MM.1S (cell line): ENCODE measurements around the gene GRIK3.

ENCODE experiments used
- DNase-seq: peaks from one replicate; pipeline ENCODE4 v3.0.0-alpha.2; 2015
- H2AFZ ChIP-seq: fragments of 300-600 bp; sonication (generic); 2 replicates; pipeline ENCODE4 v1.6.0; 2016; ENCODE audit warnings: antibody characterized with exemption, low read length
- H3F3A ChIP-seq: fragments of 300-600 bp; sonication (generic); 2 replicates; pipeline ENCODE4 v1.6.1; 2016; ENCODE audit warnings: mild to moderate bottlenecking, antibody characterized with exemption, low read length, moderate library complexity, mixed read lengths; ENCODE audit not compliant: insufficient read depth
- H3K27ac ChIP-seq: fragments of 300-600 bp; sonication (generic); 2 replicates; pipeline ENCODE4 v1.5.1; 2016; ENCODE audit warnings: mild to moderate bottlenecking, low read length
- H3K27me3 ChIP-seq: fragments of 300-600 bp; sonication (generic); replicated peaks from 2 replicates; pipeline ENCODE4 v1.6.0; 2016; ENCODE audit warnings: low read length; ENCODE audit not compliant: insufficient read depth
- H3K36me3 ChIP-seq: fragments of 300-600 bp; sonication (generic); replicated peaks from 2 replicates; pipeline ENCODE4 v1.6.1; 2016; ENCODE audit warnings: mild to moderate bottlenecking, low read length, mixed read lengths; ENCODE audit not compliant: insufficient read depth
- H3K4me1 ChIP-seq: fragments of 300-600 bp; sonication (generic); 2 replicates; pipeline ENCODE4 v1.6.1; 2016; ENCODE audit warnings: low read length, mixed read lengths
- H3K4me2 ChIP-seq: fragments of 300-600 bp; sonication (generic); 2 replicates; pipeline ENCODE4 v1.6.0; 2016; ENCODE audit warnings: low read depth, low read length
- H3K4me3 ChIP-seq: fragments of 300-600 bp; sonication (generic); 2 replicates; pipeline ENCODE4 v1.5.1; 2016; ENCODE audit warnings: low read length, mixed read lengths
- H3K79me2 ChIP-seq: fragments of 300-600 bp; sonication (generic); 2 replicates; pipeline ENCODE4 v1.6.1; 2016; ENCODE audit warnings: mixed run types, low read length, mixed read lengths
- H3K9ac ChIP-seq: fragments of 300-600 bp; sonication (generic); 2 replicates; pipeline ENCODE4 v1.6.1; 2016; ENCODE audit warnings: low read length, mixed read lengths
- H3K9me2 ChIP-seq: fragments of 300-600 bp; sonication (generic); replicated peaks from 2 replicates; pipeline ENCODE4 v1.6.1; 2016; ENCODE audit warnings: mild to moderate bottlenecking, low read length, mixed read lengths; ENCODE audit not compliant: insufficient read depth
- H3K9me3 ChIP-seq: fragments of 300-600 bp; sonication (generic); replicated peaks from 2 replicates; pipeline ENCODE4 v1.6.1; 2016; ENCODE audit warnings: mild to moderate bottlenecking, low read length, mixed read lengths; ENCODE audit not compliant: insufficient read depth
- H4K20me1 ChIP-seq: fragments of 300-600 bp; sonication (generic); 2 replicates; pipeline ENCODE4 v1.6.1; 2016; ENCODE audit warnings: mild to moderate bottlenecking, low read length, moderate library complexity, mixed read lengths; ENCODE audit not compliant: insufficient read depth
- CTCF ChIP-seq: fragments of 300-600 bp; sonication (generic); IDR thresholded peaks from 2 replicates; pipeline ENCODE4 v1.5.1; 2016; ENCODE audit warnings: antibody characterized with exemption, low read length, mixed read lengths
- EZH2 ChIP-seq: fragments of 300-600 bp; sonication (generic); optimal IDR thresholded peaks from 2 replicates; pipeline ENCODE3; 2017; ENCODE audit warnings: low read depth, mild to moderate bottlenecking, antibody characterized with exemption, low read length, mixed read lengths
- EZH2phosphoT487 ChIP-seq: fragments of 300-600 bp; sonication (generic); IDR thresholded peaks from 2 replicates; pipeline ENCODE4 v1.6.1; 2018; ENCODE audit warnings: antibody characterized with exemption, low read length

Gene GRIK3

DNA sequence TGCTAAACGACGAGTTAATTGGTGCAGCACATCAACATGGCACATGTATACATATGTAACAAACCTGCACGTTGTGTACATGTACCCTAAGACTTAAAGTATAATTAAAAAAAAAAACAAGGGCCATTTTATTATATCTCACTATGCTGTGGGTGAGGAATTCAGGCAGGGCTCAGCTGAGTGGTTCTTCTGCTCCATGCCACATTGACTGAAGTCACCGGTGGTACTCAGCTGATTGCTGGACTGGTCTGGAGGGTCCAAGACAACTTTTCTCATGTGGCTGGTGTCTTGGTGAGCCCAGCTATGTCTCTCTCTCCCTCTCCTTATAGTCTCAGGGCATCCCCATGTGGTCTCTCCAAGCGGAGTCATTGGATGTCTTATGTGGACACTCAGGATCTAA lies 275.0 kb downstream of the GRIK3 start:
- no peaks in the 10 kb centered on the region for H3K4me1 ChIP-seq
- TF ChIP-seq EZH2phosphoT487 (no peak), EZH2 (no peak), CTCF (no peak)
- no peak overlapping the region for H3K27ac ChIP-seq
- H3K4me2 ChIP-seq = no peak overlapping the region
- H2AFZ ChIP-seq = no peak overlapping the region
- no peaks in the 10 kb centered on the region for H3K36me3 ChIP-seq
- no peaks in the 10 kb centered on the region for H3F3A ChIP-seq
- H3K27me3 ChIP-seq = peaks cover 49% of the 10 kb centered on the region
- H4K20me1 ChIP-seq = no peaks in the 10 kb centered on the region
- DNase-seq = no peak
- no peak overlapping the region for H3K9ac ChIP-seq
- no peaks in the 10 kb centered on the region for H3K79me2 ChIP-seq
- no peaks in the 10 kb centered on the region for H3K9me3 ChIP-seq
- H3K4me3 ChIP-seq = no peak overlapping the region
- no peaks in the 10 kb centered on the region for H3K9me2 ChIP-seq

GRCh38 chr1:36755303-36756230 lies 278.7 kb downstream of the GRIK3 start:
- no peak for DNase-seq
- H3K27ac ChIP-seq = no peak overlapping the region

DNA sequence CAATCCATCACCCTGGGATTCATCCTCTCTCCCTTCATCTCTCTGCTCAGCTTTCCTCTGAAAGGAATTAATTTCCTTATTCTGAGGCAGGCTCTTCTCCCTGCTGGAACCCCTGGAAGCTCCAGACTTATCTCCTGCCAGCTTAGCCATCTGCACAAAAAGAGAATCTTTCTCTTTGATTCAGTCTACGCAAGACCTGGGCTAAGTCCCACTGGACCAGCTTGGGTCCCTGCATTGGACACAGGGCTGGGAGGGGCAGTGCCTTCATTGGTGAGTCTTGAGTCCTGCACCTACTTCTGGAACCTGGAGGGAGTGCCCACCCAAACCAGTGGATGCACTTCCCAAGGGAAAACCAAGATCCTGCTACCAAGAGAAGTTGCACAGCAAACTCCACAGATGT lies 279.9 kb downstream of the GRIK3 start:
- no peak overlapping the region for H3K4me2 ChIP-seq
- H4K20me1 ChIP-seq = no peaks in the 10 kb centered on the region
- no peaks in the 10 kb centered on the region for H3K9me3 ChIP-seq
- no peaks in the 10 kb centered on the region for H3F3A ChIP-seq
- no peak overlapping the region for H3K9ac ChIP-seq
- no peaks in the 10 kb centered on the region for H3K36me3 ChIP-seq
- H3K27me3 ChIP-seq = peaks cover 63% of the 10 kb centered on the region
- H3K9me2 ChIP-seq = no peaks in the 10 kb centered on the region
- H3K27ac ChIP-seq = no peak overlapping the region
- H3K4me1 ChIP-seq = no peaks in the 10 kb centered on the region
- H3K4me3 ChIP-seq = no peak overlapping the region
- H3K79me2 ChIP-seq = no peaks in the 10 kb centered on the region
- DNase-seq = no peak
- no peak overlapping the region for H2AFZ ChIP-seq
- no peak for TF ChIP-seq EZH2phosphoT487
- no peak for TF ChIP-seq EZH2
- no peak for TF ChIP-seq CTCF

More at GRCh38 chr1:36755303-36756230, 278.7 kb downstream of the GRIK3 start:
- Histone ChIP-seq H3F3A (no peaks in the 10 kb centered on the region), H3K27me3 (peaks cover 59% of the 10 kb centered on the region), H3K4me3 (no peak overlapping the region), H3K79me2 (no peaks in the 10 kb centered on the region), H4K20me1 (no peaks in the 10 kb centered on the region), H2AFZ (no peak overlapping the region), H3K4me2 (no peak overlapping the region), H3K9ac (no peak overlapping the region), H3K36me3 (no peaks in the 10 kb centered on the region), H3K4me1 (no peaks in the 10 kb centered on the region), H3K9me2 (no peaks in the 10 kb centered on the region), H3K9me3 (no peaks in the 10 kb centered on the region)
- no peak for TF ChIP-seq EZH2

DNA sequence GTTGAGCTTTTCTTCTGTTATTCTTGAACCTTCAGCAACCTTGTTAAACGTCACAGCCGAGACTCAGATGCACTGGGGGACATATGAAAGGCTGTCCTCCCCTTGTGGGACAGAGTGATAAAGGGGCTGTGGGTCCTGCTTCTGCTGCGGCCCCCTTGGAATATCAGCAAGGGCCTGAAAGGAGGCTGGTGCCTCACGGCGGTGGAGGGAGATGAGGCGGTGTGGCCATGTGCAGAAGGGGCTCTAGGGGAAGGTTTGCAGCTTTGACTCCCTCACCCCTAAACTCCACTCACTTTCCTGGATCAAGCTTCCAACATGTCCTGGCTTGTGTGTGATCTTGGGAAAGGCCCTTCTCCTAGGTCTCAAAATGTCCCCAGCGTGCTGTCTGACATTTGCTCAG lies 280.9 kb downstream of the GRIK3 start:
- H3K9me3 ChIP-seq = no peaks in the 10 kb centered on the region
- no peaks in the 10 kb centered on the region for H4K20me1 ChIP-seq
- H3K4me1 ChIP-seq = no peaks in the 10 kb centered on the region
- no peak for DNase-seq
- TF ChIP-seq CTCF = no peak
- TF ChIP-seq EZH2 = no peak
- TF ChIP-seq EZH2phosphoT487 = no peak
- H3K27ac ChIP-seq = no peak overlapping the region
- no peaks in the 10 kb centered on the region for H3K36me3 ChIP-seq
- no peak overlapping the region for H3K9ac ChIP-seq
- no peak overlapping the region for H2AFZ ChIP-seq
- H3K9me2 ChIP-seq = no peaks in the 10 kb centered on the region
- no peak overlapping the region for H3K4me2 ChIP-seq
- H3F3A ChIP-seq = no peaks in the 10 kb centered on the region
- H3K27me3 ChIP-seq = peaks cover 72% of the 10 kb centered on the region
- H3K79me2 ChIP-seq = no peaks in the 10 kb centered on the region
- no peak overlapping the region for H3K4me3 ChIP-seq
